KMS-11 (cell line): Measurements from ENCODE around the gene TBC1D13.

Source experiments
- H2AFZ ChIP-seq: fragments of 200-600 bp; sonication (generic); 2 replicates; pipeline ENCODE4 v1.6.1; 2016; ENCODE audit warnings: antibody characterized with exemption, mixed run types, low read depth
- H3K27ac ChIP-seq: fragments of 200-600 bp; sonication (generic); 2 replicates; pipeline ENCODE4 v1.6.1; 2016; ENCODE audit warnings: mild to moderate bottlenecking, mixed run types
- H3K27me3 ChIP-seq: fragments of 200-600 bp; sonication (generic); 2 replicates; pipeline ENCODE4 v1.6.1; 2017; ENCODE audit warnings: mild to moderate bottlenecking, low read depth, mixed run types, moderate library complexity; ENCODE audit not compliant: insufficient read depth
- H3K36me3 ChIP-seq: fragments of 200-600 bp; sonication (generic); 2 replicates; pipeline ENCODE4 v1.6.1; 2017; ENCODE audit warnings: mild to moderate bottlenecking, mixed run types; ENCODE audit not compliant: insufficient read depth
- H3K4me1 ChIP-seq: fragments of 200-600 bp; sonication (generic); 2 replicates; pipeline ENCODE4 v1.6.1; 2016; ENCODE audit warnings: mild to moderate bottlenecking, low read depth, mixed run types; ENCODE audit not compliant: poor library complexity, severe bottlenecking
- H3K4me2 ChIP-seq: fragments of 200-600 bp; sonication (generic); 2 replicates; pipeline ENCODE4 v1.7.0; 2016; ENCODE audit warnings: mild to moderate bottlenecking, mixed run types
- H3K4me3 ChIP-seq: fragments of 200-600 bp; sonication (generic); IDR thresholded peaks from 2 replicates; pipeline ENCODE4 v1.6.1; 2017; ENCODE audit warnings: low read depth, low read length, mixed read lengths; ENCODE audit not compliant: insufficient read depth
- H3K79me2 ChIP-seq: fragments of 200-600 bp; sonication (generic); 2 replicates; pipeline ENCODE4 v1.6.1; 2016; ENCODE audit warnings: low read depth, mixed run types; ENCODE audit not compliant: insufficient read depth
- H3K9ac ChIP-seq: fragments of 200-600 bp; sonication (generic); 2 replicates; pipeline ENCODE4 v1.6.1; 2016; ENCODE audit warnings: mild to moderate bottlenecking, mixed run types
- H4K20me1 ChIP-seq: fragments of 200-600 bp; sonication (generic); 2 replicates; pipeline ENCODE4 v1.6.1; 2016; ENCODE audit warnings: mild to moderate bottlenecking, mixed run types; ENCODE audit not compliant: insufficient read depth
- CTCF ChIP-seq: fragments of 200-600 bp; sonication (generic); conservative IDR thresholded peaks from 2 replicates; pipeline ENCODE4 v1.6.1; 2017; ENCODE audit warnings: low read depth, mild to moderate bottlenecking, antibody characterized with exemption, low read length, moderate library complexity, mixed read lengths

The TBC1D13 gene

DNA sequence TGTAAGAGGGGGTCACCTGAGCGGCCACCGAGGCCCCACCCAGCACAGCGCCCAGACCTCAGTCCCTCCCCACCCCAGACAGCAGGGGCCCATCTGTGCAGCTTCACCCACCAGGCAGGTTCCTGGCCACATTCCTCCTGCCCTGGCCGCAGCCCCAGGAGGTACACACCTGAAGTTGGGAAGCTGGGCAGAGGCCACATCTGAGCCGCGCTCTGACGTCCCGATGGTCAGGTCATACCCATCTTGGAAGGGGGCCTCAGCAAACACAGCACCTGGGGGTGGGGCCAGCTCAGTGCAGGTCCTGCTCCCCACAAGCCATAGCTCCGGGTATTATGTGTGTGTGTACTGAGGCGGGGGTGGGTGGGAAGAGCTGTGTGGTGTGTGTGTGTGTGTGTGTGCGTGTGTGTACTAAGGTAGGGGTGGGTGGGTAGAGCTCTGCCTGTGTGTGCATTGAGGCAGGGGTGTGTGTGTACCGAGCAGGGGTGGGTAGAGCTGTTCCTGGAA, 36.9 kb downstream of the TBC1D13 start:
- Histone ChIP-seq H3K27ac (no peak overlapping the region), H4K20me1 (no peaks in the 10 kb centered on the region), H3K79me2 (peaks cover 14% of the 10 kb centered on the region), H3K4me3 (no peak overlapping the region), H3K9ac (no peak overlapping the region), H3K27me3 (no peaks in the 10 kb centered on the region), H2AFZ (no peak overlapping the region), H3K4me1 (peaks cover 8% of the 10 kb centered on the region), H3K4me2 (no peak overlapping the region), H3K36me3 (no peaks in the 10 kb centered on the region; the same call in 1 of the 2 replicates)
- TF ChIP-seq CTCF, result no peak

DNA sequence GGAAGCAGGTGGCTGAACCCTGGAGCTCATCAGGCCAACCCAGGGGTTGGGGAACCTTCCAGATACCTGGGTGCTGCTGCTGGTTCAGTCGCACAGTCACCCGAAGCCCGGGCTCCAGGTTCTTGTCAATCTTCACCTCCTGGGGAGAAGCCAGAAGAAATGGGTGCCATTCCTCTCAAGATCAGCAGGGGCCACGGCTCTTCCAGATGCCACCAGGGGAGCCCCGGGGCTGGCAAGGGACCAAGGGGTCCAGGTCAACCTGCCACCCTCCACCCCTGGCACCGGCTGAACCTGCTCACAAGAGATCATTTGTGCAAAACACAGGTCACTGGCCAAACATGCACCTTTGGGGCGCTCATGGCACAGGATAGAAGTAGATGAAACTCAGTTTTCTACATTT, 37.9 kb downstream of the TBC1D13 start:
- Histone ChIP-seq H3K4me3 (no peak overlapping the region), H3K4me1 (no peaks in the 10 kb centered on the region), H3K79me2 (peaks cover 19% of the 10 kb centered on the region), H4K20me1 (no peaks in the 10 kb centered on the region), H3K9ac (no peak overlapping the region), H2AFZ (no peak overlapping the region), H3K27me3 (no peaks in the 10 kb centered on the region), H3K27ac (no peak overlapping the region), H3K4me2 (no peak overlapping the region), H3K36me3 (no peaks in the 10 kb centered on the region; the same call in 1 of the 2 replicates)
- no peak for TF ChIP-seq CTCF

DNA sequence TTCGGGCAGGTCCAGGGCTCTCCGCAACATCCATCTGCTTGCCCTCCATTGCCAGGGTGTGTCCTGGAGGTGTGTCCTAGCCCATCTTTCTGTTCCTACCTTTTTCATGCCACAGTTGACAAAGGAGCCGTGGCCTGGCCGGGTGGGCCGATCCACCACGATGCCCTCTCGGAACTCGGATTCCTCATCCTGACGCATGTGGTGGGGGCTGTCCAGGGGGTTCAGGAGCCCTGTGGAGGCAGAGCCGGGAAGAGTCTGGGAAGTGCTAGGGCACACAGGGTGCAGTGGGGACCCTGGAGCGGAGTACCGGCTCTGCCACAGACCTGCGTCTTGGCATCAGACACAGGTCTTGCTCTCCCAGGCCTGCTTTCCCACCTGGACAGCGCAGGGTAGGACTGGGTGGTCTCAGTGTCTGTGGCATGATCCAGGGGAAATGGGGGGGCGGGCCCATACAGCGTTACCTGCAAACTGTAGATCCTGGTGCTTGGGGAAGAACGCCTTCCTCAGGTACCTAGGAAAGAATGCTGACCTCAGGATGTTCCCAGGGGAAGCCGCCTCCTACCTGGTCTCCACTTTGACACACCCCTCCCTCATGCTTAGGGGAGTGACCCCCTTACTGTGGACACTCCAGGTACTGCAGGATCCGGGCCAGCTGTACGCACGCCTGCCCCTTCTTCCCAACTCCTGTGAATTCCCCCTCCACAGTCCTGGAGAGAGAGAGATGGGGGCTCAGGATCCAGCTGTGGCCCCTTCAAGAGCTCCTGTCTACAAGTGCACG, 39.1 kb downstream of the TBC1D13 start:
- H3K79me2 ChIP-seq, result peaks cover 19% of the 10 kb centered on the region
- H3K27me3 ChIP-seq, result no peaks in the 10 kb centered on the region
- H2AFZ ChIP-seq, result no peak overlapping the region
- H3K4me2 ChIP-seq, result no peak overlapping the region
- no peak for TF ChIP-seq CTCF
- no peak overlapping the region for H3K4me3 ChIP-seq
- H3K36me3 ChIP-seq, result no peaks in the 10 kb centered on the region; the same call in 1 of the 2 replicates
- no peaks in the 10 kb centered on the region for H3K4me1 ChIP-seq
- H4K20me1 ChIP-seq, result no peaks in the 10 kb centered on the region
- H3K27ac ChIP-seq, result no peak overlapping the region
- no peak overlapping the region for H3K9ac ChIP-seq

DNA sequence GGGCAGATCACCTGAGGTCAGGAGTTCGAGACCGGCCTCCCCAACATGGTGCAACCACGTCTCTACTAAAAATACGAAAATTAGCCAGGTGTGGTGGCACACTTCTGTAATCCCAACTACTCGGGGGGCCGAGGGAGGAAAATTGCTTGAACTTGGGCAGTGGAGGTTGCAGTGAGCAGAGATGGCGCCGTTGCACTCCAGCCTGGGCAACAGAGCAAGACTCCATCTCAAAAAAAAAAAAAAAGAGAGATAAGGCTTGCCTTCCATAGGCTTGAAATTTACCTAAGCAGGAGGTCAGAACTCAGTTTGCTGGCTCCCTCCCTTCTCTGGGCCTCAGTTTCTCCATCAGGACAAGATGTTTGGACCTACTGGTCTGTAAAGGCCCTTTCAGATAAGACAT, 41.2 kb downstream of the TBC1D13 start:
- no peak overlapping the region for H3K4me3 ChIP-seq
- H3K4me2 ChIP-seq, result peak overlapping the region; percentile 56
- H3K27me3 ChIP-seq, result no peaks in the 10 kb centered on the region
- H3K4me1 ChIP-seq, result no peaks in the 10 kb centered on the region
- peaks cover 19% of the 10 kb centered on the region for H3K79me2 ChIP-seq
- no peaks in the 10 kb centered on the region; the same call in 1 of the 2 replicates for H3K36me3 ChIP-seq
- no peak for TF ChIP-seq CTCF
- H3K27ac ChIP-seq, result no peak overlapping the region
- H2AFZ ChIP-seq, result no peak overlapping the region
- H3K9ac ChIP-seq, result no peak overlapping the region
- H4K20me1 ChIP-seq, result no peaks in the 10 kb centered on the region
